OCI-LY1 (cell line): ENCODE measurements around the gene FSTL5.

Source experiments
- EZH2 ChIP-seq: fragments of 200-600 bp; sonication (generic), shearing (Covaris generic); IDR thresholded peaks from 2 replicates; pipeline ENCODE4 v1.8.0; 2017; ENCODE audit warnings: borderline replicate concordance, mixed run types, mild to moderate bottlenecking, antibody characterized with exemption, low read length, moderate library complexity, mixed read lengths
- TF ChIP-seq, protein P1 (sequence below): fragments of 200-600 bp; sonication (generic), shearing (Covaris generic); IDR thresholded peaks from 2 replicates; pipeline ENCODE4 v1.5.1; 2017; ENCODE audit warnings: mild to moderate bottlenecking, antibody characterized with exemption, low read length, moderate library complexity, mixed read lengths

DNA sequence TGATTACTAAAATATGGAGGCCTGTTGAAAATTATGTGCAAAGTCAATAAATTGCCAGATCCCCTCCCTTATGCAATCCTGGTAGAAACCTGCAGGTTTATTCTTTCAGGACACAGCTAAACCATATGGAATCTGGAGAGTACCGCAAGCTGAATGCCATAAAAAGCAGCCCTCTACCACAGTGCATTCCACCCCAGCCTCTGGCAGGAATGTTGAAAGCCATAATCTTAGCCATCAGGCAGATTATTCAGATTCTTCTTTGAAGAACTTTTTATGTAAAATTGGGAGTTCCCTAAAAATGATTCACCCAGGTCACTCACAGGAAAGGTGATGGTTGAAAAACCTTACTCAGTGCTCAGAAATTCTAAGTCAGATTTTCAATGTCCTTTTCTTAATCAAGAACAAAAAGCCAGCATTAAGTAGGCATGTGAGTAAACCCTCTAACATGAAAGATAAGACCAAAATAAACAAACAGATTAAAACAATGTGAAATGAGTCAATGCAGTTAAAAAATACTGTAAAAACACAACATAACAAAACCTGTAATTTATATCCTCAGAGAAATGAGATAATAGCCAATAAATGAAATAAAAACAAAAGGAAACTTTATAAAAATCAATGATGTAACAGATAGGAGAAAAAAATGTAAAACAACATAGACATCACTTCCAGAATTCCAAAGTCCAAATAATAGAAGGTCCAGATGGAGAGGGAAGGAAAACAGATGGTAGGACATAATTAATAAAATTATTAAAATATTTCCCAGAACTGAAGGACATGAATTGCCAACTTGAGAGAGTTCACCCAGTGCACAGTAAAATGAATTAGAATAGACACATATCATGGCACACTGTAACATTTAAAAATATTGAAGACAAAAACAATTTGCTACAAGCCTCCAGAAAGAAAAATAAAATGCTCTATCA is 226.9 kb downstream of the FSTL5 start:
- TF ChIP-seq, protein P1, sequence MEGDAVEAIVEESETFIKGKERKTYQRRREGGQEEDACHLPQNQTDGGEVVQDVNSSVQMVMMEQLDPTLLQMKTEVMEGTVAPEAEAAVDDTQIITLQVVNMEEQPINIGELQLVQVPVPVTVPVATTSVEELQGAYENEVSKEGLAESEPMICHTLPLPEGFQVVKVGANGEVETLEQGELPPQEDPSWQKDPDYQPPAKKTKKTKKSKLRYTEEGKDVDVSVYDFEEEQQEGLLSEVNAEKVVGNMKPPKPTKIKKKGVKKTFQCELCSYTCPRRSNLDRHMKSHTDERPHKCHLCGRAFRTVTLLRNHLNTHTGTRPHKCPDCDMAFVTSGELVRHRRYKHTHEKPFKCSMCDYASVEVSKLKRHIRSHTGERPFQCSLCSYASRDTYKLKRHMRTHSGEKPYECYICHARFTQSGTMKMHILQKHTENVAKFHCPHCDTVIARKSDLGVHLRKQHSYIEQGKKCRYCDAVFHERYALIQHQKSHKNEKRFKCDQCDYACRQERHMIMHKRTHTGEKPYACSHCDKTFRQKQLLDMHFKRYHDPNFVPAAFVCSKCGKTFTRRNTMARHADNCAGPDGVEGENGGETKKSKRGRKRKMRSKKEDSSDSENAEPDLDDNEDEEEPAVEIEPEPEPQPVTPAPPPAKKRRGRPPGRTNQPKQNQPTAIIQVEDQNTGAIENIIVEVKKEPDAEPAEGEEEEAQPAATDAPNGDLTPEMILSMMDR: no peak
- TF ChIP-seq EZH2: no peak
